Skin of body (tissue), 2 donors: ENCODE data around the gene MYO10. TPM values are rescaled to one million over a fixed set of nuclear protein-coding genes. Genes with fewer than 3 reads are reported as not detected.
A peak's percentile ranks its signal among the peaks of the same experiment; 100 is the strongest.

Experiments
- DNase-seq: peaks from one replicate; lab custom pipeline; 2025; lab: John Stamatoyannopoulos, UW
- total RNA-seq: library from RNA; depleted of rRNA; stranded (reverse); fragments of >200 nt; gene quantifications from one replicate; pipeline ENCODE4 v1.2.3, GENCODE V29; 2014

The MYO10 gene
- total RNA-seq, 1 donor from 2014 or later, result 40.1 TPM

GRCh38 chr5:16943846-16944678 lies 8.0 kb upstream of the MYO10 start:
- no peak for DNase-seq

GRCh38 chr5:16937503-16938161 lies 1.5 kb upstream of the MYO10 start:
- no peak for DNase-seq

- no peak for DNase-seq
These were observed 926 bp upstream of the MYO10 start for GRCh38 chr5:16936989-16937438.

GRCh38 chr5:16935231-16936149 lies 598 bp downstream of the MYO10 start:
- DNase-seq, result peak; percentile 23

- DNase-seq, result peak; percentile 28
These were observed 1.4 kb downstream of the MYO10 start for GRCh38 chr5:16934677-16935153.

- peak; percentile 65 for DNase-seq
These were observed 2.0 kb downstream of the MYO10 start for GRCh38 chr5:16934123-16934522.

- no peak for DNase-seq
These were observed 2.8 kb downstream of the MYO10 start for GRCh38 chr5:16933337-16933736.

GRCh38 chr5:16932401-16932800 lies 3.7 kb downstream of the MYO10 start:
- DNase-seq, result no peak

GRCh38 chr5:16931334-16932110 lies 4.6 kb downstream of the MYO10 start:
- no peak for DNase-seq

- no peak for DNase-seq
These were observed 5.6 kb downstream of the MYO10 start for GRCh38 chr5:16930496-16930895.

- DNase-seq, result no peak
These were observed 6.3 kb downstream of the MYO10 start for GRCh38 chr5:16929831-16930230.

GRCh38 chr5:16929347-16929746 lies 6.7 kb downstream of the MYO10 start:
- no peak for DNase-seq

- DNase-seq, result no peak
These were observed 8.5 kb downstream of the MYO10 start for GRCh38 chr5:16927613-16928012.

- DNase-seq, result no peak
These were observed 9.7 kb downstream of the MYO10 start for GRCh38 chr5:16926417-16926816.

GRCh38 chr5:16924206-16924605 lies 11.9 kb downstream of the MYO10 start:
- DNase-seq, result peak; percentile 27

- no peak for DNase-seq
These were observed 13.7 kb downstream of the MYO10 start for GRCh38 chr5:16922430-16922829.

- no peak for DNase-seq
These were observed 14.9 kb downstream of the MYO10 start for GRCh38 chr5:16921211-16921610.

GRCh38 chr5:16920109-16920816 lies 15.8 kb downstream of the MYO10 start:
- no peak for DNase-seq

GRCh38 chr5:16918891-16919671 lies 17.0 kb downstream of the MYO10 start:
- DNase-seq, result no peak
